Epithelial cell of esophagus (primary cell): ENCODE data around the gene NPEPPS.
"Not testable (repeated sequence)": the region's sequence is repeated elsewhere in the genome, so short reads cannot be mapped to it uniquely, and the experiment has no call there.

Experiments used
- DNase-seq: peaks from one replicate; pipeline ENCODE4 v3.0.0; 2010; ENCODE audit warnings: low read depth
- H3K4me3 ChIP-seq: 2 replicates; pipeline ENCODE4 v1.5.1; 2011; ENCODE audit warnings: mild to moderate bottlenecking, low read length, control low read depth
- TF ChIP-seq, protein P1 (sequence below): IDR thresholded peaks from 2 replicates; pipeline ENCODE4 v1.5.1; 2011; ENCODE audit warnings: low read depth, mild to moderate bottlenecking, low read length, control low read depth, inconsistent platforms; ENCODE audit not compliant: insufficient read depth; ENCODE audit errors: missing control alignments

The NPEPPS gene

DNA sequence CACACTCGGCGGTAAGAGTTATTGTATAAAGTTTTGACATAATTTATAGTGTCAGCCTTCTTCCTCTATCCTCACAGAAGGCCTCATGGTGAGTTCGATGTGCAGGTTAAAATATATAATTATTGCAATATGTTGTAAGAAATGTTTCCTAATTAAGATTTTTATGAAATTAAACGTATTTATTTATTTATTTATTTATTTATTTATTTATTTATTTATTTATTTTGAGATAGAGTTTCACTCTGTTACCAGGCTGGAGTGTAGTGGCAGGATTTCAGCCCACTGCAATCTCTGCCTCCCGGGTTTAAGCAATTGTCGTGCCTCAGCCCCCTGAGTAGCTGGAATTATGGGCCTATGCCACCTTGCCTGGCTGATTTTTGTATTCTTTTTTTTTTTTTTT is 13.4 kb downstream of the NPEPPS start:
- H3K4me3 ChIP-seq, DNase-seq: not testable (repeated sequence)

DNA sequence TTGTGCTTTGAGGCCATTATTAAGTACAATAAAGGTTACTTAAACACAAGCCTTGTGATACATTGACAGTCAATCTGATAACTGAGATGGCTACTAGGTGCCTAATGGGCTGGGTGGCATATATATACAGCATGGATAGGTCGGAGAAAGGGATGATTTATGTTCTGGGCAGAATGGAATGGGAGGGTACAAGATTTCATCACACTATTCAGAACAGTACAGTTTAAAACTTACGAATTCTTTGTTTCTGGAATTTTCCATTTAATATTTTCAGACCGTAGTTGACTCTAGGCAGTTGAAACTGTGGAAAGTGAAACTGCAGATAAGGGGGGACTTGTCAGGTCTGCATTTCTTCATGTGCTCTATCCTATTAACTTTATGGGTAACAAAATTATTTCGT is 23.8 kb downstream of the NPEPPS start:
- DNase-seq, H3K4me3 ChIP-seq: not testable (repeated sequence)

DNA sequence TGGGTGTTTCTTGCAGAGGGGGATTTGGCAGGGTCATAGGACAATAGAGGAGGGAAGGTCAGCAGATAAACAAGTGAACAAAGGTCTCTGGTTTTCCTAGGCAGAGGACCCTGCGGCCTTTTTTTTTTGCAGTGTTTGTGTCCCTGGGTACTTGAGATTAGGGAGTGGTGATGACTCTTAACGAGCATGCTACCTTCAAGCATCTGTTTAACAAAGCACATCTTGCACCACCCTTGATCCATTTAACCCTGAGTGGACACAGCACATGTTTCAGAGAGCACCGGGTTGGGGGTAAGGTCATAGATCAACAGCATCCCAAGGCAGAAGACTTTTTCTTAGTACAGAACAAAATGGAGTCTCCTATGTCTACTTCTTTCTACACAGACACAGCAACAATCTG is 25.2 kb downstream of the NPEPPS start:
- not testable (repeated sequence) for DNase-seq, H3K4me3 ChIP-seq

DNA sequence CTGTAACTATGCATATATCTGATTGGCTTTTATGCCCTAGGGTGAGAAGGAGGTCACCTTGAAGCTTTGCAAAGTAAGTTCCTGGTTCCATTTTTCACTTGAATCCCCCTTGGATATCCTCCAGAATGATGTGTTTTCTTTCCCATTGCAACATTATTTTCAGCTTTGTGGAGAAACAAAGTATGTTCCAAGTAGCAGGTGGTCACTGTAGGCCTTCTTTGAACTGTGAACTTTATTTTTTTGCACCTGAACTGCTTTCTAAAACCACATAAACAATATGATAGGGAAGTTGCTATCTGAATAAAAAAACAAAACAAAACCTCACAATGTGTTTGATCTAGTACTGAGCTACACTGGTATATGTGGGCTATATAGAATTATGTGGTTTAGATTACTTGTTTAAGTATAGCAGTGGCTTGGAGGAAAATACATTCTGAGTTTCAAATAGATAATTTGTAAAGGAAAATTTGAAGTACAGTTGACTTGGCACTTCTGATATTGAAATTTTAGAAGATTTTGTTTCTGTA is 29.7 kb downstream of the NPEPPS start:
- not testable (repeated sequence) for H3K4me3 ChIP-seq, DNase-seq

DNA sequence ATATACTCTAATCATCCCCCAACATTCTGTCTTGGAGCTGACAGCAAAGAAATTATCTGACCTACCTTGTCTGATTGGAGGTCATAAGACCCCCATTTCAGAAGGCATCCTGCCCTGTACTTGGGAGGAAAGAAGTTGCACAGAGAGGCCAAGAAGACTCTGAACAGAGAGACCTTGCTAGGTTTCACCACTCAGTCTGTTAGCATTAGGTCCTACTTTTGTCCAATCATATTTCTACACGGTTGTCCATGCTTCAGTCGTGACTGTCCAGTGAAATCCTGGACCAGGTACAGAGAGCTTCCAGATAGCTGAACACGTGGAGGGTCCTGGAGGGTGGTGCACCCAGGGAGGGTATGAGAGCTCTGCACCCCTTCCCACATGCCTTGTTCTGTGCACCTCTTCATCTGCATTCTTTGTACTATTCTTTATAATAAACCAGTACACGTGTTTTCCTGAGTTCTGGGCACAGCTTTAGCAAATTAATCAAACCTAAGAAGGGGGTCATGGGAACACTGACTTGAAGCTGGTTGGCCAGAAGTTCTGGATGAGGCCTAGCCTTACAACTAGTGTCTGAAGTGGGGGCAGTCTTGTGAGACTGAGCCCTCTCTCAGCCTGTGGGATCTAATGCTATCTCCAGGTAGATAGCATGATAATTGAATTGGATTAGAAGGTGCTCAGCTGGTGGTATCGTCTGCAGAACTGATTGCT is 30.9 kb downstream of the NPEPPS start:
- not testable (repeated sequence) for DNase-seq, H3K4me3 ChIP-seq

DNA sequence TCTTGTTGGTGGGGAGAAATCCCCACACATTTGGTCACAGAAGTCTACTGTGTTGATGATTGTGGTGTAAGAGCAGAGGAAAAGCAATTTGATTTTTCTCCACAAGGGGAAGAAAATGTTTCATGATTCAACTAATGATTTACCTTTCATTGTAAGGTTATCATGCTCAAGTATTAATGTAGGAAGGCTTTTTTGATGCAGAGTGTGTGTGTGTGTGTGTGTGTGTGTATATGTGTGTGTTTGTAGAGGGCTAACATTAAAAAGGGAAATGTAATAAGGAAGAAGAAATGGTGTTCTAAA is 31.4 kb downstream of the NPEPPS start:
- not testable (repeated sequence) for DNase-seq, H3K4me3 ChIP-seq

DNA sequence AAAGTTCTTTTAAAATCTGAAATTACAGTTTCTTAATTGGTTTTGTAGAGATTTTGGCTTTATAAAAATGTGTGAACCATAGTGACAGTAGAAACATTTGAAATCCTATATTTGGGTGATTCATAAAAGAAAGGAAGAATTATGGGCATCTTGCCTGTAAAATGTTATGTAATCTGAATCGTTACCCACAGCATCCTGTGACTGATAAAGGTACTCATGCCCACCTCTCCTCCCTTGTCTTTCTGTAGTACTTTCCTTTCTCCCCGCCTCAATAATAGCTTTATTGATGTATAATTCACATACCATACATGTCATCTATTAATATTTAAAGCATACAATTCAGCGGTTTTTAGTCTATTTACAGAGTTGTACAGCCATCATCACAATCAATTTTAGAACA is 36.4 kb downstream of the NPEPPS start:
- peak; percentile 32 for DNase-seq
- H3K4me3 ChIP-seq = not testable (repeated sequence)

DNA sequence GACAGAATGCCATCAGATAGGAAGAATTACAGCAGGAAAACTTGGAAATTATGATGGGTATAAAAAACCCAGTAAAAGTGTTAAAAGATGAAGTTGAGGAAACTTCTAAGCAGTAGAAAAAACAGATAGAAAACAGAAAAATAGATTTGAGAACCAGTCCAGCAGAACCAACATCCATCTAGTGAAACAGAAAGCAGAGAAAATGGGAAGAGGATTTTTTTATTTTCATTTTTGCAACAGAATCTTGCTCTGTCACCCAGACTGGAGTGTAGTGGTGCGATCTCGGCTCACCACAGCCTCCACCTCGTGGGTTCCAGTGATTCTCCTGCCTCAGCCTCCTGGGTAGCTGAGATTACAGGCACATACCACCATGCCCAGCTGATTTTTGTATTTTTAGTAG is 41.7 kb downstream of the NPEPPS start:
- not testable (repeated sequence) for DNase-seq

DNA sequence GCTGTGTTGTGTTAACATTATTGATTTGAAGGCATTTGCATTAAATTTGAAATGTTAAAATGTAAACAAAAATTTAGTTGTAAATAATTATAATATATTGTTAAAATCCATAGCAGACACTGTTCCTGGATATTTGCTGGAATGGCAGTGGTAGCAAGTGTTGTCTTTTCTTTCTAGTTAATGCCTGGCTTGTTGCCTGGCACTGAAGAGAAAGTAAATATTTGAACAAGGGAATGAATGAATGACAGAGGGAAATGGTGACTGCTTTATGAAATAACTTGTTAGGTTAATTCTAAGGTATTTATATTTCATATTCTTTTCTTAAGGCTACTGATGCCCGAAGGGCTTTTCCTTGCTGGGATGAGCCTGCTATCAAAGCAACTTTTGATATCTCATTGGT is 51.5 kb downstream of the NPEPPS start:
- not testable (repeated sequence) for DNase-seq

More for the DNA sequence above, 41.7 kb downstream of the NPEPPS start:
- H3K4me3 ChIP-seq = not testable (repeated sequence)

DNA sequence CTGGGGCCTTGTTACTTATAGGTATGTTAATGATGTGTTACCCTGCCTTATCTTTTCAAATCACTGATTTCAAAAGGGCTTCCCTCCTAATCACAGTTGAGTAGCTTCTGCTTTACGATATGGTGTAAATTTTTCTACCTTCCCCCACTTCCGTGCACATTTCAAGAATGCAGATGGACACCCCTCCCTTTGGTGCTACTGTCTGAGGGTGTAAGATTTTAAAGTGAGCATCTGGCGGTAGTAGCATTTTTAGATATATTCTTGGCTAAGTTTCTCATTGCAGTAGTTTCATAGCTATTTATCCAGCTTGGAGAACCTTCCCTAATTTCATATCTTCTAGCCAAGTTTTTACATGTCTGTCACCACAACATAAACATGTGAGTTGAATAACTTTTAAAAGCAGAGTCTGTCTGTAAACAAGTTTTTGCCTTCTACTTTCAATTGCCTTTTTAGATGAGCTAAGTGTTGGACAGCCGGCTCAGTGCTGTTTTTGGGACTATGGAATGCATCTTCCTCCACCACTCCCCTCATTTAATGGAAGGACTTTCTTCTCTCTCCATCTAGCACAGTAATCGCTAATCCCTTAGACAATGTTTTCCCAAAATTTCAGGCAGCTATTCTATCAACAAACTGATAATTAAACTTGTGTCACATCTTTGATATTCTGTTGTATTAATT is 55.6 kb downstream of the NPEPPS start:
- not testable (repeated sequence) for H3K4me3 ChIP-seq, DNase-seq

More for the DNA sequence above, 51.5 kb downstream of the NPEPPS start:
- not testable (repeated sequence) for H3K4me3 ChIP-seq

DNA sequence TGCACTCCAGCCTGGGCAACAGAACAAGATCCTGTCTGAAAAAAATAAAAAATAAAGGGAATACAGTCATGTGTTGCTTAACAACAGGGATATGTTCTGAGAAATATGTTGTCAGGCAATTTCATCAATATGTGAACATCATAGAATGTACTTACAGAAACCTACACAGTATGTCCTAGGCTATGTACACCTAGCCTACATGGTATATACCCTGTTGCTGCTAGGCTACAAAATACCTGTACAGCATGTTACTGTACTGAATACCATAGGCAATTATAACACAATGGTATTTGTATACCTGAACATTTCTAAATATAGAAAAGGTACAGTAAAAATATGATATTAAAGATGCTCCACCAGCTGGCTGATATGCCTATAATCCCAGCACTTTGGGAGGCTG is 62.6 kb downstream of the NPEPPS start:
- H3K4me3 ChIP-seq, DNase-seq: not testable (repeated sequence)

DNA sequence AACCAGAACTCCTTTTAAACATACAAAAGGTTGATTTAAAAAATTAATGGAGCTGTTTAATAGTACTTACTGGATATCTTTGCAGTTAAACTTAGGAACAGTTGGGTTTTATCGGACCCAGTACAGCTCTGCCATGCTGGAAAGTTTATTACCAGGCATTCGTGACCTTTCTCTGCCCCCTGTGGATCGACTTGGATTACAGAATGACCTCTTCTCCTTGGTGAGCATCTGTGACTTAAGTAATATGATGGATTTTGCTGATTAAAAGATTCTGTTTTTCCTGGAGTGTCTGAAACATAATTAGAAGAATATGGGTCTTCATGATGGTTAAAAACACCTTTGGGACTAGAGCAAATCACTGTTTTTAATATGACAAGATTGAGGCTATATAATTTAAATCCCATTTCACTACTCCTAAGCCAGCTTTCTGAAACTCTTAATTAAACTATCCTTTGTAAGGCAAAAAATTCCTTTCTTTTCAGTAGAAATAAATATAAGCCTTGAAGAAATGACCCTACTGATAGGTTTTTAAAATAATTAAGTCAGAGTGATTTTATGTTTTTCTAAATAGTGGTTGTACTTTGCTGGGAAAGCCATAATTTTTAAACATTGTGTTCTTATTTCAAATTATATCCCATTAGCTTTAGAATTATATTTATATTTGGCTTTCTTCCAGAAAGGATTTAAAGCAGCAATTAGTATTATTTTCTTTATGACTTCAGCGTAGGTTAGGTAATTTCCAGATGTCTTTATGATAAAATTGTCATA is 73.1 kb downstream of the NPEPPS start:
- TF ChIP-seq, protein P1, sequence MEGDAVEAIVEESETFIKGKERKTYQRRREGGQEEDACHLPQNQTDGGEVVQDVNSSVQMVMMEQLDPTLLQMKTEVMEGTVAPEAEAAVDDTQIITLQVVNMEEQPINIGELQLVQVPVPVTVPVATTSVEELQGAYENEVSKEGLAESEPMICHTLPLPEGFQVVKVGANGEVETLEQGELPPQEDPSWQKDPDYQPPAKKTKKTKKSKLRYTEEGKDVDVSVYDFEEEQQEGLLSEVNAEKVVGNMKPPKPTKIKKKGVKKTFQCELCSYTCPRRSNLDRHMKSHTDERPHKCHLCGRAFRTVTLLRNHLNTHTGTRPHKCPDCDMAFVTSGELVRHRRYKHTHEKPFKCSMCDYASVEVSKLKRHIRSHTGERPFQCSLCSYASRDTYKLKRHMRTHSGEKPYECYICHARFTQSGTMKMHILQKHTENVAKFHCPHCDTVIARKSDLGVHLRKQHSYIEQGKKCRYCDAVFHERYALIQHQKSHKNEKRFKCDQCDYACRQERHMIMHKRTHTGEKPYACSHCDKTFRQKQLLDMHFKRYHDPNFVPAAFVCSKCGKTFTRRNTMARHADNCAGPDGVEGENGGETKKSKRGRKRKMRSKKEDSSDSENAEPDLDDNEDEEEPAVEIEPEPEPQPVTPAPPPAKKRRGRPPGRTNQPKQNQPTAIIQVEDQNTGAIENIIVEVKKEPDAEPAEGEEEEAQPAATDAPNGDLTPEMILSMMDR = no peak
- no peak for DNase-seq
- no peak overlapping the region for H3K4me3 ChIP-seq

DNA sequence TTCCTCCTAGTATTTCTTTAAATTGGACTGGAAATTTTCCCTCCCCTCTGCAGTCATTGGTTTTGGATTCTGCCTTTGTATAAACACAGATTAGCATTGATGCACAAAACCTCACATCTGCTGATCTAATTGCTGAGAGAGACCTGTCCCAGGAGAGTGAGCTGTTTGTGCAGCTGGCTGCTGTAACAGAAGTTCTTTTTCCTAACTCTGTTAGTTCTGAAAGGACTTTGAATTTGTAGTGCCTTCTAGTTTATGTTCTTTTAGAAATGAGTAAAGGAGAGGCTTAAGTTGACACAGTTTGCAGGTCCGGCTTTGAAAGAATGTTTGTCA is 73.7 kb downstream of the NPEPPS start:
- TF ChIP-seq, protein P1 = no peak
- DNase-seq = no peak
- H3K4me3 ChIP-seq = no peak overlapping the region
